Keratinocyte (primary cell): ENCODE measurements around the gene CDYL2.

ENCODE experiments used
- CTCF ChIP-seq, 3 experiments: IDR thresholded peaks in 1 of 3; conservative IDR thresholded peaks in 1 of 3; optimal IDR thresholded peaks in 1 of 3; 2 replicates in 2 of 3; 3 replicates in 1 of 3; pipeline versions ENCODE3 to v1.5.1; 2011; ENCODE audit warnings: low read length in 3 of 3, mild to moderate bottlenecking in 3 of 3, moderate library complexity in 2 of 3, control low read depth in 1 of 3, inconsistent platforms in 1 of 3; ENCODE audit not compliant: insufficient read depth in 2 of 3; ENCODE audit errors: extremely low read depth in 1 of 3
- EZH2 ChIP-seq: IDR thresholded peaks from one replicate; pipeline ENCODE4 v1.6.1; 2012; ENCODE audit warnings: inconsistent platforms, mild to moderate bottlenecking, low read length, moderate library complexity

DNA sequence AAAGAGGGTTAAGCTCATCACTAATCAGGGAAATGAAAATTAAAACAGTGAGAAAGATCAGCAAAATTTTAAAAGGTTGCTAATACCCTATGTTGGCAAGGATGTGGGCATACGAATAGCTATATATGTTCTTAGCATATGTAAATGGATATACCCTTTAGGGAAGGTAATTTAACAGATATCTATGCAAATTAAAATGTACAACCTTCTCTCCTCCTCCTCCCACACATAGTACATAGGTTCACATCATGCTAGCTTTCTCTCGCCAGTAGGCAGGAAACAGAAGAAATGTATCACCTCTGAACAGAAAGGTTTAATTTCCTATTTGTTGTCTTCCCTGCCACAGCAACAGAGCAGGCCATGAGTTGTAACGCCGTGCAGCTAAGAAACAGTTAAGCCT, 103.8 kb downstream of the CDYL2 start:
- TF ChIP-seq CTCF (optimal IDR thresholded peaks at IDR 0.05 in 1 of 3, IDR thresholded peaks at IDR 0.05 in 1 of 3, conservative IDR thresholded peaks at IDR 0.05 in 1 of 3; ENCODE audit: extremely low read depth in 1 of 3, insufficient read depth in 2 of 3, low read length in 3 of 3) (no peak), EZH2 (no peak)
